ENCODE data around the gene DTNB.

DNA sequence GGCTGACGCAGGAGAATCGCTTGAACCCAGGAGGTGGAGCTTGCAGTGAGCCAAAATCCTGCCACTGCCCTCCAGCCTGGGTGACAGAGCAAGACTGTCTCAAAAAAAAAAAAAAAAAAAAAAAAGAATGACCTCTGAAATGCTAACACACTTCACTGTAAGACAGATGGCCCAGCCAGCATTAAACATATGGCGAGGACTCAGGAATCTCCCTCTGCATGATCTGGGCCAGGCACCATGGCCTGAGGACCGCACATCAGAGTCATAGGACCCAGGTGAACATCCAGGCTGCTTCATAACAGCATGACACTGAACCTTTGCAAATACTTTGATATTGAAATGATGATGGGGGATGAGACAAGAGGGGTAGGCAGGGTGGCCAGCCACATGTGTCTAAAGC, 275.6 kb downstream of the DTNB start:
- TF ChIP-seq, protein P1, sequence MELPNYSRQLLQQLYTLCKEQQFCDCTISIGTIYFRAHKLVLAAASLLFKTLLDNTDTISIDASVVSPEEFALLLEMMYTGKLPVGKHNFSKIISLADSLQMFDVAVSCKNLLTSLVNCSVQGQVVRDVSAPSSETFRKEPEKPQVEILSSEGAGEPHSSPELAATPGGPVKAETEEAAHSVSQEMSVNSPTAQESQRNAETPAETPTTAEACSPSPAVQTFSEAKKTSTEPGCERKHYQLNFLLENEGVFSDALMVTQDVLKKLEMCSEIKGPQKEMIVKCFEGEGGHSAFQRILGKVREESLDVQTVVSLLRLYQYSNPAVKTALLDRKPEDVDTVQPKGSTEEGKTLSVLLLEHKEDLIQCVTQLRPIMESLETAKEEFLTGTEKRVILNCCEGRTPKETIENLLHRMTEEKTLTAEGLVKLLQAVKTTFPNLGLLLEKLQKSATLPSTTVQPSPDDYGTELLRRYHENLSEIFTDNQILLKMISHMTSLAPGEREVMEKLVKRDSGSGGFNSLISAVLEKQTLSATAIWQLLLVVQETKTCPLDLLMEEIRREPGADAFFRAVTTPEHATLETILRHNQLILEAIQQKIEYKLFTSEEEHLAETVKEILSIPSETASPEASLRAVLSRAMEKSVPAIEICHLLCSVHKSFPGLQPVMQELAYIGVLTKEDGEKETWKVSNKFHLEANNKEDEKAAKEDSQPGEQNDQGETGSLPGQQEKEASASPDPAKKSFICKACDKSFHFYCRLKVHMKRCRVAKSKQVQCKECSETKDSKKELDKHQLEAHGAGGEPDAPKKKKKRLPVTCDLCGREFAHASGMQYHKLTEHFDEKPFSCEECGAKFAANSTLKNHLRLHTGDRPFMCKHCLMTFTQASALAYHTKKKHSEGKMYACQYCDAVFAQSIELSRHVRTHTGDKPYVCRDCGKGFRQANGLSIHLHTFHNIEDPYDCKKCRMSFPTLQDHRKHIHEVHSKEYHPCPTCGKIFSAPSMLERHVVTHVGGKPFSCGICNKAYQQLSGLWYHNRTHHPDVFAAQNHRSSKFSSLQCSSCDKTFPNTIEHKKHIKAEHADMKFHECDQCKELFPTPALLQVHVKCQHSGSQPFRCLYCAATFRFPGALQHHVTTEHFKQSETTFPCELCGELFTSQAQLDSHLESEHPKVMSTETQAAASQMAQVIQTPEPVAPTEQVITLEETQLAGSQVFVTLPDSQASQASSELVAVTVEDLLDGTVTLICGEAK (IDR thresholded peaks at IDR 0.05; ENCODE audit: borderline replicate concordance) = no peak
- TF ChIP-seq, protein P2, sequence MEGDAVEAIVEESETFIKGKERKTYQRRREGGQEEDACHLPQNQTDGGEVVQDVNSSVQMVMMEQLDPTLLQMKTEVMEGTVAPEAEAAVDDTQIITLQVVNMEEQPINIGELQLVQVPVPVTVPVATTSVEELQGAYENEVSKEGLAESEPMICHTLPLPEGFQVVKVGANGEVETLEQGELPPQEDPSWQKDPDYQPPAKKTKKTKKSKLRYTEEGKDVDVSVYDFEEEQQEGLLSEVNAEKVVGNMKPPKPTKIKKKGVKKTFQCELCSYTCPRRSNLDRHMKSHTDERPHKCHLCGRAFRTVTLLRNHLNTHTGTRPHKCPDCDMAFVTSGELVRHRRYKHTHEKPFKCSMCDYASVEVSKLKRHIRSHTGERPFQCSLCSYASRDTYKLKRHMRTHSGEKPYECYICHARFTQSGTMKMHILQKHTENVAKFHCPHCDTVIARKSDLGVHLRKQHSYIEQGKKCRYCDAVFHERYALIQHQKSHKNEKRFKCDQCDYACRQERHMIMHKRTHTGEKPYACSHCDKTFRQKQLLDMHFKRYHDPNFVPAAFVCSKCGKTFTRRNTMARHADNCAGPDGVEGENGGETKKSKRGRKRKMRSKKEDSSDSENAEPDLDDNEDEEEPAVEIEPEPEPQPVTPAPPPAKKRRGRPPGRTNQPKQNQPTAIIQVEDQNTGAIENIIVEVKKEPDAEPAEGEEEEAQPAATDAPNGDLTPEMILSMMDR (IDR thresholded peaks at IDR 0.05 in 2 of 3, conservative IDR thresholded peaks at IDR 0.05 in 1 of 3; ENCODE audit: control insufficient read depth in 2 of 3, extremely low read depth in 1 of 3, insufficient read depth in 1 of 3, low read depth in 3 of 3, low read length in 3 of 3) = no peak
- TF ChIP-seq EP300 (IDR thresholded peaks at IDR 0.05; ENCODE audit: borderline replicate concordance in 1 of 2, control insufficient read depth in 1 of 2, low read depth in 2 of 2, low read length in 2 of 2) (no peak), SUZ12 (IDR thresholded peaks at IDR 0.05; ENCODE audit: unreplicated experiment) (no peak), STAT3 (IDR thresholded peaks at IDR 0.05; ENCODE audit: low read depth, low read length) (no peak), KAT2A (conservative IDR thresholded peaks at IDR 0.05; ENCODE audit: control insufficient read depth, low read depth, low read length) (no peak), DPF2 (IDR thresholded peaks at IDR 0.05) (no peak), ASH2L (IDR thresholded peaks at IDR 0.05; ENCODE audit: borderline replicate concordance, low read depth) (no peak), TCF7 (IDR thresholded peaks at IDR 0.05; ENCODE audit: borderline replicate concordance) (no peak), STAT1 (conservative IDR thresholded peaks at IDR 0.05) (no peak), YY1 (IDR thresholded peaks at IDR 0.05; ENCODE audit: low read depth, low read length) (no peak), RCOR1 (conservative IDR thresholded peaks at IDR 0.05; ENCODE audit: low read depth, low read length) (no peak), POLR2AphosphoS5 (IDR thresholded peaks at IDR 0.05; ENCODE audit: low read length) (no peak), SMC3 (IDR thresholded peaks at IDR 0.05; ENCODE audit: borderline replicate concordance, low read length) (no peak)

Measured in GM12878 (cell line).